Ovary (tissue), 3 donors: ENCODE data around the gene ACSS1.

Source experiments
- CTCF ChIP-seq, 3 donors: fragments of 450-650 bp in 2 of 3; fragments of 200-600 bp in 1 of 3; IDR thresholded peaks; one replicate each; pipeline versions ENCODE4 v1.5.1 to v1.8.0; 2016 to 2022; ENCODE audit warnings: antibody characterized with exemption in 3 of 3, mild to moderate bottlenecking in 1 of 3
- EP300 ChIP-seq: sonication (generic); formaldehyde crosslinking; IDR thresholded peaks from one replicate; pipeline ENCODE4 v1.6.1; 2017; ENCODE audit warnings: antibody characterized with exemption
- POLR2A ChIP-seq: fragments of 450-650 bp; IDR thresholded peaks from one replicate; pipeline ENCODE4 v1.6.1; 2017; ENCODE audit warnings: antibody characterized with exemption, mild to moderate bottlenecking, moderate library complexity
- donor health status: DM: no; HTN: no; CAD: no.

GRCh38 chr20:25040438-25040831, 17.5 kb downstream of the ACSS1 start:
- TF ChIP-seq POLR2A = no peak
- no peak for TF ChIP-seq CTCF (IDR thresholded peaks at IDR 0.05)
- no peak for TF ChIP-seq EP300
